Stimulated activated CD4-positive, alpha-beta T cell treated with anti-CD3 and anti-CD28 coated beads, Interleukin-15, amount 100 ng/mL, for 24 hours (primary cell): Measurements from ENCODE around the gene FRRS1L.

Experiments
- DNase-seq: peaks from one replicate; pipeline ENCODE4 v3.0.0-alpha.2; 2020

The FRRS1L gene

GRCh38 chr9:109166771-109167601 is at the start of gene FRRS1L:
TSS of gene FRRS1L (minus strand) at chr9:109167249. CDS start at chr9:109167138, 111 bp downstream.
- no peak for DNase-seq

DNA sequence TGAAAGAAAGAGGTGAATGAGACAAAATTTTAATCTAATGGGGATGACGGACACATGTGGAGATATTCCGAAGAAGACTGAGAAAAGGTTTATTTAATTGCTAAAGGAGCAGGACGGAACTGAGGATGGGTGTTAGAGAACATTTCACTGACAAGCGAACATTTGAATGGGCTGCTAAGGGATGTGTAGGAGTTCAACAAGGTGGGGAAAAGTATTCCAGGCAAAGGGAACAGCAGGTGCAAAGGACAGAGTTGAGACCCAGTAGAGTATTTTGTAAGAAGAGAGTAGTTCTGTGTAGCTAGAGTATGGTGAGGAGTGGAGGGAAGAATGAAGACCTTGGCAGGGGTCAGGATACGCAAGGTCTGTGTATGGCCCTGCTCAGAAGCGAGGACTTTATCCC is 47.4 kb upstream of the FRRS1L start:
- no peak for DNase-seq

DNA sequence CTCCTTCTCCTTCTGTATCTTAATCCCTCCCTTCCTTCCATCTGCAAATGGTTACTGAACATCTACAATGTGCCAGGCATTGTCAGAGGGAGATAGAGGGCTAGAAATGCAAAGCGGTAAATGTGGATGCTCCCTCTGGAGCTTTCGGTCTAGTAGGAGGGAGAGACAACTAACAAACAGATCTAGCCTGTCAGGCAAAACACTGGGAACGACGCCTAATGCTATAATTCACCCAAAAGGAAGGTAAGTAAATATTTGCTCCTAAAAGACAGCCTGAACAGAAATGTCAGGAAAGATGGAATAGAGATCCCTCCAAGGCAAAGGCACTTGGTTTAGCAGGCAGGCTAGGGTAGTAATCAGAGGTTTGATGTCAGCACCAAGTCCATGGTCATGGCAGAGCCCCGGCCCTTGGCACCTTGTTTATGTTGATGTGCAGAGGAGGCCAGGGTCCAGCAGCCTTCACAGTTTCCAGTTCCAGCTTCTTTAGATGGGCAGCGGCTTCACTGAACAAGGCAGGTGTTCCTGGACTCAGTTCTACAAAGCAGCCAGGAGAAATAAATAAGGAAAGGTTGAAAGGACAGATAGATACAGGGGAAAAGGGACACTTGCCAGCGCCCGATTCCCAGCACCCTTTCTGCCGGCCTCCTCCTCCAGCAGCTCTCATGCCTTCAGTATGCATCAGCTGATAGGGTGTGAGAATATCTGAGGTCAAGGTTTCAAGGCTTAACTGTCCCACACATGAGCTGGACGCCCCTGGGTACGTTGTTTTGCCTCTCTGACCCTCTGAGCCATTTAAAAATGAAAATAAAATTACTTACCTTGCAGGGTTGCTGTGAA is 46.5 kb upstream of the FRRS1L start:
- no peak for DNase-seq

DNA sequence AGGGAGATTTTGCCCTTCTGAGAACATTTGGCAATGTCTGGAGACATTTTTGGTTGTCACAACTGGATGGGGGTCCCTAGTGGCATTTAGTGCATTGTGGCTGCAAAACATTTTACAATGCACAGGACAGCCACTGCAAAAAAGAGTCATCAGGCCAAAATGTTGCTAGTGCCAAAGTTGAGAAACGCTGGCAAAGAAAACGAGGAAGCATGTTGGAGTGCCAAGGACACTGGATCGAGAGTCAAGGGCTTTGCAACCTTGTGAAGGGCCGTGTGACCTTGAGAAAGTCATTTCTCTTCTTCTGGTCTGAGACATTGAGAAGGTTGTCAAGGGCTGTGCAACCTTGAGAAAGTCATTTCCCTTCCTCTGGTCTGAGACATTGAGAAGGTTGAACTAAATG is 45.7 kb upstream of the FRRS1L start:
- DNase-seq: no peak

DNA sequence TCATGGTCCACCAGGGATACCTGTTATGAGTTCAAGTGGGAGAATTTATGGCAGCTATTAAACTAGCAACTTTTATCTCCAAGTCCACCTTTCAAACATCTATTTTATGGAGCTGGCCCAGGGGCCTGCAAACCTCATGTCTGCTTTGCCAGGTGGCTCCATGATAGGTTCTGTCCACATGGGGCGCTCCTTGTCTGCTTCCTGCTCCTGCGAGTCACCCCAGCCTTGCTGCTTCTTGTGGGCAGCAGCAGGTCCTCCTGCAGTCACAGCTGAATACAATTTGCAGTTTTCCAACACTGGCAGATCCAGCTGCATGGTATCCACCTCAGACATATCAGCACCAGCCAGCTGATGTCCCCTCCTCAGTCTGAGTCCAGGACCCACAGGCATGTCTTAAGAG is 39.6 kb upstream of the FRRS1L start:
- DNase-seq: peak; percentile 11

- no peak for DNase-seq
These were observed 38.5 kb upstream of the FRRS1L start for GRCh38 chr9:109205526-109205925.

- no peak for DNase-seq
These were observed 36.8 kb upstream of the FRRS1L start for GRCh38 chr9:109203761-109204360.

GRCh38 chr9:109199676-109200075 is 32.6 kb upstream of the FRRS1L start:
- DNase-seq: no peak

DNA sequence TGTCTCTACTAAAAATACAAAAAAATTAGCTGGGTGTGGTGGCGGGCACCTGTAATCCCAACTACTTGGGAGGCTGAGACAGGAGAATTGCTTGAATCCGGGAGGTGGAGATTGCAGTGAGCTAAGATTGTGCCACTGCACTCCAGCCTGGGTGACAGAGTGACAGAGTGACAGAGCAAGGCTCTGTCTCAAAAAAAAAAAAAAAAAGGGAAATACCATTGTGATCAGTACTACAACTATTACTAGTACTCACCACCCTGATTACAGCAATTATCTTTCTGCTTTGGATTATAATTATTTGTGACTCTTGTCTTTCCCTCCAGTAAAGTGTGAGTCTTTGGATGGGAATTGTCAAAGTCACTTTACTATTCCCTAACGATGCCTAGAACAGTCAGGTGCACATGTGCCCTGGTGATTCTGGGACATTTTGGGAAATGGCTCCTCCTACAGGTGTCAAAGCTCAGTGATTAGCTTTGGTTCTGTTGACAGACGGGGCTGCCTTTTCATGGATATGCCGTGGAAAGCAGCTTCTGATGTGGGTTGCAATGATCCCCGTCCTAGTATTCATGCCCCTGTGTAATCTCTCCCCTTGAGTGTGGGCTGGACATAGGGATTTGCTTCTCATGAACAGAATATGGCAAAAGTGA is 31.8 kb upstream of the FRRS1L start:
- no peak for DNase-seq

GRCh38 chr9:109193974-109194556 is 27.0 kb upstream of the FRRS1L start:
- no peak for DNase-seq

- DNase-seq: no peak
These were observed 25.8 kb upstream of the FRRS1L start for GRCh38 chr9:109192732-109193361.

- DNase-seq: no peak
These were observed 24.7 kb upstream of the FRRS1L start for GRCh38 chr9:109191746-109192145.

- no peak for DNase-seq
These were observed 23.1 kb upstream of the FRRS1L start for GRCh38 chr9:109190151-109190550.

DNA sequence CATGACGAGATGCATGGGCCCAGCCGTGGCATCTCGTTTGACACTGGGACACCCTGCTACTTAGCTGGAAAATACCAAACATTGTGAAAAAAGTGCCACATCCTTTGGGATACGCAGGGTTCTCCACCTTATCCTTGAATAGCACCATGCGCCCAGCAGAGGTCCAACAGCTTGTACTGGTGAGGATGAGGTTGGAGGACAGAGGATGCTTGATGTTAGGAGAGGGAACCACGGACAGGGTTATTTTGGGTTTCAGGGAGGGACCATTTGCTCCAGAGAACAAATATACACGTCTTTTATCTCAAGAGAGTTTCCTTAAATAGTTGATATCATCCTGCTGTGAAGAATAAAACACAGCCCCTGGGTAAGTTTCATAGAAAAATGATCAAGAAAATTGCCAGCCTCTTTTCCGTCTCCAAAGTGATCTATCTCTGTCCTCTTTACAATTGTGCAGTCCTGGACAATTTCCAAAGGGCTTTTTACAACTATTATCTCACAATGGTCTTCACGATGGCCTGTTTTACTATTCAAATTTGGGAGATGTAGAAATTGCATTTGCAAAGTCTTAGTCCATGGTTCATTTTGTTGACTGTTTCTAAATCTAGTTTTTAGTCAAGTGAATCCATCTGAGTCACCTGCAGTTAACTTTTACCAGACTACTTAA is 19.9 kb upstream of the FRRS1L start:
- DNase-seq: no peak

DNA sequence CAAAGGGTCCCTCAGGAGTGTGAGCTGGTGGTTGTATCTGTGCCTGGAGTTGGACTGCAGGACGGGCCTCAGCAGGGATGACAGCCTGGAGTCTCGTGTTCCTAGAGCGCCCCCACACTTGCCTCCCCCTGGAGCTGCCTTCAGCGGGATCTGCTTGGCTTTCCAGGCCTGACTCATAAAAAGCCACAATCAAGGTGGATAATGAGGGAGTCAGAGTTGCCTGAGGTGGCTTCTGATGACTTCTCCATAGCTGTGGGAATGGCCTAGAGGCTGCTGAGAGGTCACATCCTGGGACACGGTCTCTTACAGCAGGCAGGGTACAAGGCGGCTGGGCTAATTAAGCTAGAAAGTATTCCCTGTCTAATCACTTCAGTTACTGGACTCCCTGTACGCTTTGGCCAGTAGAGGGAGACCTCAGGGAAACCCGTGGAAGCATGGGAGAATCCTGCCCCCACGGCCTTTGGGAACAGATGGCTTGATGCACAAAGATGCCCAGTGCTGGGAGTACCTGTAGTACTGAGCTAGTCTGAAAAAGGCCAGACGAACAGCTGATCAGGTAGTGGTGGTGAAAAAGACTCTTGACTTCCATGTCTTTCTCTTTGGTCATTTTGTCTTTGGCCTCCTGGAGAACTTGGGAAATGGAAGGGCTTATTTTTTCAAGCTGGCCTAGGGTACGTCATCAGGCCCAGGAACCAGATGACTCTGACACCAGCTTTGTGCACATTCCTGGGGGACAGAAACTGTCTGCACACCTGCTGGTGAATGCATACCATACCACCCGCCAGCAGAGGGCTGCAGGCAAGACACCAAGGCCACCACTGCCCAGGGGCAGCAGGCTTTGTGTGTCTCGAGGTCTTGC is 16.1 kb upstream of the FRRS1L start:
- peak; percentile 33 for DNase-seq

- no peak for DNase-seq
These were observed 15.5 kb upstream of the FRRS1L start for GRCh38 chr9:109182550-109182939.

DNA sequence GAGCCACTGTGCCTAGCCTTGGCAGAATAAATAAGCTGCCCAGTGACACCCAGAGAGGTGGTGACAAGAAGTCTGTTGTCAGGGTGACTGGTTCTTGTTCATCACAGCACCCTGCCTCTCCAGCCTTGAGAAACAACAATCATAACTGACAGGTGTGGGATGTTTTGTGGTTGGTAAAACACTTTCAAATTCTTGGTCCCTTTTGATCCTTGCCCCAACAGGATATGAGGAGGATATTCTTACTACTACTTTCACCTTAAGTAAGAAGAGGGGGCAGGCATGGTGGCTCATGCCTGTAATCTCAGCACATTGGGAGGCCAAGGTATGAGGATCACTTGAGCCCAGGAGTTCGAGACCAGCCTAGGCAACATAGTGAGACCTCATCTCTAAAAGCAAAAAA is 14.2 kb upstream of the FRRS1L start:
- peak; percentile 60 for DNase-seq

- no peak for DNase-seq
These were observed 12.9 kb upstream of the FRRS1L start for GRCh38 chr9:109179801-109180523.

- DNase-seq: no peak
These were observed 9.9 kb upstream of the FRRS1L start for GRCh38 chr9:109176963-109177362.

DNA sequence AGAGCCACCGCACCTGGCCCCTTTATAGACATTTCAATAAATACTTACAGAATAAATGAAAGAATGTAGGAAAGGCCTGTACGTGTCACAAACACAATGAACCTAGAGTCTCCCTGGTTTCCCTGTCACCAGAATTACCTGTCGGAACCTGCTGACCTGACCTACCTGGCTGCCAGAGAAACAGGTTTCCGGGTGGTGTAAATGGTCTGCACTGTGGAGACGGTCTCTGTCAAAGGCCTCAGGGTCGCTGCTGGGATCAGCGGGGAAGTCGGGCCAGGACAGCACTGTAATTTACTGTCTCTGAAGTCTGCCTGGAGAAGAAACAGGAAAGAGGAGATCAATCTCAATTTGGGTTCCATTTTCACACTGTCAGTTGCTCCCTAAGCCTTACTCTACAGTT is 9.3 kb upstream of the FRRS1L start:
- DNase-seq: no peak
